IMR-90 (cell line): ENCODE data around the gene CD99. TPM values are rescaled to one million over a fixed set of nuclear protein-coding genes. Genes with fewer than 3 reads are reported as not detected.

Experiments used
- ATAC-seq: fragments of 200-7000 bp; cut with Tn5 transposase; 2 replicates; pipeline ENCODE4 v1.9.1; 2020; ENCODE audit warnings: low read depth, mild to moderate bottlenecking, moderate library complexity
- BruUV-seq: library from RNA; stranded (reverse); fragments of 400-500 nt; replicated peaks from 2 replicates; lab custom pipeline; 2021; lab: Mats Ljungman, UMichigan
- CTCF ChIA-PET: fragments of 300-600 bp; formaldehyde crosslinking; extraction: SDS; loops from one replicate; lab custom pipeline; 2021; ENCODE audit warnings: antibody characterized with exemption; lab: Yijun Ruan, JAX
- POLR2A ChIA-PET: fragments of 300-600 bp; sonication (Branson Sonifier 250); formaldehyde crosslinking; loops from one replicate; lab custom pipeline; 2022; ENCODE audit warnings: antibody characterized with exemption; ENCODE audit not compliant: unreplicated experiment; lab: Charles Lee
- DNase-seq: peaks from one replicate; pipeline ENCODE4 v3.0.0; 2013
- H2AFZ ChIP-seq: replicated peaks from 2 replicates; pipeline ENCODE3; 2013; ENCODE audit warnings: low read length, mild to moderate bottlenecking; ENCODE audit not compliant: poor library complexity
- H2AK5ac ChIP-seq: 2 replicates; pipeline ENCODE4 v1.6.1; 2013; ENCODE audit warnings: low read depth, low read length, inconsistent platforms
- H2AK9ac ChIP-seq: replicated peaks from 2 replicates; pipeline ENCODE3; 2013; ENCODE audit warnings: mild to moderate bottlenecking, low read depth, low read length, moderate library complexity; ENCODE audit not compliant: poor library complexity
- H2BK120ac ChIP-seq: 2 replicates; pipeline ENCODE4 v1.6.1; 2013; ENCODE audit warnings: low read depth, low read length, inconsistent platforms
- H2BK15ac ChIP-seq: 3 replicates; pipeline ENCODE4 v1.6.1; 2013; ENCODE audit warnings: low read depth, low read length, inconsistent platforms
- H2BK20ac ChIP-seq: 2 replicates; pipeline ENCODE4 v1.6.1; 2013; ENCODE audit warnings: low read depth, mild to moderate bottlenecking, inconsistent platforms, low read length, moderate library complexity
- H2BK5ac ChIP-seq: 2 replicates; pipeline ENCODE4 v1.6.1; 2013; ENCODE audit warnings: mild to moderate bottlenecking, low read depth, low read length, inconsistent platforms; ENCODE audit not compliant: poor library complexity, severe bottlenecking
- H3K14ac ChIP-seq: replicated peaks from 2 replicates; pipeline ENCODE4 v1.6.1; 2013; ENCODE audit warnings: low read depth, low read length, inconsistent platforms
- H3K18ac ChIP-seq: 2 replicates; pipeline ENCODE4 v1.6.1; 2013; ENCODE audit warnings: low read depth, low read length, control low read depth
- H3K23ac ChIP-seq: 2 replicates; pipeline ENCODE4 v1.6.1; 2013; ENCODE audit warnings: low read depth, low read length, inconsistent platforms
- H3K27ac ChIP-seq: 2 replicates; pipeline ENCODE4 v1.5.1; 2013; ENCODE audit warnings: mild to moderate bottlenecking, control low read depth, low read length; ENCODE audit not compliant: insufficient read depth
- H3K27me3 ChIP-seq: 2 replicates; pipeline ENCODE4 v1.6.1; 2013; ENCODE audit warnings: low read length; ENCODE audit not compliant: control insufficient read depth, insufficient read depth
- H3K36me3 ChIP-seq: 2 replicates; pipeline ENCODE4 v1.6.1; 2013; ENCODE audit warnings: low read length, mixed read lengths; ENCODE audit not compliant: control insufficient read depth, insufficient read depth
- H3K4ac ChIP-seq: 2 replicates; pipeline ENCODE4 v1.6.1; 2013; ENCODE audit warnings: low read depth, low read length, inconsistent platforms
- H3K4me1 ChIP-seq: 2 replicates; pipeline ENCODE4 v1.6.1; 2013; ENCODE audit warnings: low read length, mixed read lengths; ENCODE audit not compliant: control insufficient read depth, insufficient read depth
- H3K4me2 ChIP-seq: 2 replicates; pipeline ENCODE4 v1.6.1; 2013; ENCODE audit warnings: low read depth, mild to moderate bottlenecking, control low read depth, low read length, moderate library complexity
- H3K4me3 ChIP-seq: 2 replicates; pipeline ENCODE4 v1.5.1; 2013; ENCODE audit warnings: low read depth, mild to moderate bottlenecking, control low read depth, low read length, moderate library complexity; ENCODE audit not compliant: insufficient read depth
- H3K56ac ChIP-seq: 2 replicates; pipeline ENCODE4 v1.6.1; 2013; ENCODE audit warnings: low read length, inconsistent platforms; ENCODE audit not compliant: insufficient read depth; ENCODE audit errors: extremely low read depth
- H3K79me1 ChIP-seq, 2 experiments: 2 replicates each; pipeline ENCODE4 v1.6.1; 2013; ENCODE audit warnings: low read length in 2 of 2, inconsistent platforms in 1 of 2, low read depth in 1 of 2
- H3K9ac ChIP-seq: 2 replicates; pipeline ENCODE4 v1.6.1; 2013; ENCODE audit warnings: low read depth, low read length, control low read depth
- H3K9me1 ChIP-seq: 2 replicates; pipeline ENCODE4 v1.6.1; 2013; ENCODE audit warnings: low read length, inconsistent platforms; ENCODE audit not compliant: insufficient read depth
- H3K9me3 ChIP-seq: 2 replicates; pipeline ENCODE4 v1.6.1; 2013; ENCODE audit warnings: low read length; ENCODE audit not compliant: control insufficient read depth, insufficient read depth
- H4K20me1 ChIP-seq: 2 replicates; pipeline ENCODE4 v1.6.1; 2013; ENCODE audit warnings: low read length, inconsistent platforms; ENCODE audit not compliant: insufficient read depth
- H4K5ac ChIP-seq: 2 replicates; pipeline ENCODE4 v1.6.1; 2013; ENCODE audit warnings: mild to moderate bottlenecking, low read depth, low read length, control low read depth
- H4K8ac ChIP-seq, 2 experiments: 2 replicates each; pipeline ENCODE4 v1.6.1; 2013; ENCODE audit warnings: low read depth in 2 of 2, low read length in 2 of 2, control low read depth in 1 of 2, inconsistent platforms in 1 of 2
- H4K91ac ChIP-seq: 2 replicates; pipeline ENCODE4 v1.6.1; 2013; ENCODE audit warnings: low read depth, low read length, inconsistent platforms; ENCODE audit not compliant: insufficient read depth
- CEBPB ChIP-seq: IDR thresholded peaks from 2 replicates; pipeline ENCODE4 v1.6.1; 2012; ENCODE audit warnings: low read depth, low read length, improper control_type of control experiment
- CTCF ChIP-seq: conservative IDR thresholded peaks from 2 replicates; pipeline ENCODE4 v1.5.1; 2012; ENCODE audit warnings: mild to moderate bottlenecking, low read depth, low read length, improper control_type of control experiment
- FOS ChIP-seq: fragments of 150-350 bp; IDR thresholded peaks from 2 replicates; pipeline ENCODE4 v1.6.1; 2016; ENCODE audit warnings: low read depth, low read length
- MAZ ChIP-seq: IDR thresholded peaks from 2 replicates; pipeline ENCODE4 v1.6.1; 2012; ENCODE audit warnings: low read depth, mild to moderate bottlenecking, low read length, improper control_type of control experiment, moderate library complexity, borderline replicate concordance
- MXI1 ChIP-seq: IDR thresholded peaks from 2 replicates; pipeline ENCODE4 v1.6.1; 2012; ENCODE audit warnings: low read depth, mild to moderate bottlenecking, low read length, moderate library complexity, borderline replicate concordance
- SMC3 ChIP-seq: fragments of 150-350 bp; IDR thresholded peaks from 2 replicates; pipeline ENCODE4 v1.6.1; 2016; ENCODE audit warnings: low read depth, mild to moderate bottlenecking, antibody characterized with exemption, low read length, moderate library complexity
- WGBS, 2 experiments: methylation state at CpG; one replicate each; pipeline versions ENCODE4 v1.1.5 to v1.1.7; 2013; ENCODE audit warnings: missing lambda C conversion rate in 2 of 2; ENCODE audit not compliant: insufficient read length in 1 of 2; ENCODE audit errors: extremely low coverage in 2 of 2; 5-methylcytosine and 5-hydroxymethylcytosine counted together
- dilution Hi-C: fragments of 300-500 bp; cut with HindIII; formaldehyde crosslinking; loops from one replicate; pipeline ENCODE4 v1.14.3; 2018; ENCODE audit warnings: low sequenced_read_pairs; ENCODE audit not compliant: unreplicated experiment
- in situ Hi-C: fragments of 300-500 bp; cut with MboI; formaldehyde crosslinking; loops from 3 replicates; pipeline ENCODE4 v1.14.3; 2019; ENCODE audit warnings: low sequenced_read_pairs, inconsistent platforms, mixed read lengths
- intact Hi-C: fragments of 100-400 bp; cut with micrococcal nuclease; formaldehyde crosslinking; loops from 2 replicates; pipeline ENCODE4 v1.10.0; 2022
- polyA plus RNA-seq, 3 experiments: library from polyadenylated mRNA; depleted of rRNA; stranded (reverse); fragments of >200 nt; gene quantifications; 2 replicates each; pipeline ENCODE4 v1.2.3, GENCODE V29; 2012; ENCODE audit warnings: low replicate concordance in 1 of 3
- total RNA-seq: library from RNA; depleted of rRNA; stranded (reverse); fragments of >200 nt; gene quantifications from 2 replicates; pipeline ENCODE4 v1.2.3, GENCODE V29; 2012
- TF ChIP-seq, protein P1 (sequence below): fragments of 150-350 bp; IDR thresholded peaks from 2 replicates; pipeline ENCODE4 v1.6.1; 2017; ENCODE audit warnings: mild to moderate bottlenecking, antibody characterized with exemption, low read length, low read depth
- TF ChIP-seq, protein P2 (sequence below): fragments of 150-350 bp; IDR thresholded peaks from 2 replicates; pipeline ENCODE4 v1.6.1; 2016; ENCODE audit warnings: low read depth, mild to moderate bottlenecking, low read length, moderate library complexity, borderline replicate concordance

Gene CD99
- total and polyA plus RNA-seq, 2 of the 4 experiments (the other 2 are of a cell fraction) = 102 to 369 TPM

DNA sequence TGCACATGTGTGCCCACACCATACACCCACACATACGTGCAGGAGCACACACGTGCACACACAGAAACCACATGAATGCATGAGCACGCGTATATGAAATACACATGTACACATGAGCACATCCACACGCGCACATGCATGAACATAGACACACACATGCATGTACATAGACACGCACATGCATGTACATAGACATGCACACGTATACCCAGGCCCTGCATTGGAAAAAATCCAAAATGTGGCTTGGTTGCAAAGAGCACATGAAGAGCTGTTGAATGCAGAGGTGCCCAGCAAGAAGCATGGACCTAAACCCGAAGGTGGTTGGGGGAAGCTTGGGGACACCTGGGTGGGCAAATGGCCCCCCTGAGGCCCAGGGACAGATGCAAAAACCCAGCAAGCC lies 18.5 kb downstream of the CD99 start:
- H2AK5ac ChIP-seq = no peak overlapping the region
- H4K91ac ChIP-seq = no peak overlapping the region
- peaks cover 40% of the 10 kb centered on the region for H3K9me1 ChIP-seq
- no peak overlapping the region for H3K56ac ChIP-seq
- intact Hi-C loops (no loop called here), dilution Hi-C loops (no loop called here), in situ Hi-C loops (no loop called here)
- H3K23ac ChIP-seq = no peak overlapping the region
- TF ChIP-seq SMC3 (no peak), MXI1 (no peak), FOS (no peak), CEBPB (no peak), MAZ (no peak), CTCF (no peak)
- TF ChIP-seq, protein P1, sequence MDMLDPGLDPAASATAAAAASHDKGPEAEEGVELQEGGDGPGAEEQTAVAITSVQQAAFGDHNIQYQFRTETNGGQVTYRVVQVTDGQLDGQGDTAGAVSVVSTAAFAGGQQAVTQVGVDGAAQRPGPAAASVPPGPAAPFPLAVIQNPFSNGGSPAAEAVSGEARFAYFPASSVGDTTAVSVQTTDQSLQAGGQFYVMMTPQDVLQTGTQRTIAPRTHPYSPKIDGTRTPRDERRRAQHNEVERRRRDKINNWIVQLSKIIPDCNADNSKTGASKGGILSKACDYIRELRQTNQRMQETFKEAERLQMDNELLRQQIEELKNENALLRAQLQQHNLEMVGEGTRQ = no peak
- TF ChIP-seq, protein P2, sequence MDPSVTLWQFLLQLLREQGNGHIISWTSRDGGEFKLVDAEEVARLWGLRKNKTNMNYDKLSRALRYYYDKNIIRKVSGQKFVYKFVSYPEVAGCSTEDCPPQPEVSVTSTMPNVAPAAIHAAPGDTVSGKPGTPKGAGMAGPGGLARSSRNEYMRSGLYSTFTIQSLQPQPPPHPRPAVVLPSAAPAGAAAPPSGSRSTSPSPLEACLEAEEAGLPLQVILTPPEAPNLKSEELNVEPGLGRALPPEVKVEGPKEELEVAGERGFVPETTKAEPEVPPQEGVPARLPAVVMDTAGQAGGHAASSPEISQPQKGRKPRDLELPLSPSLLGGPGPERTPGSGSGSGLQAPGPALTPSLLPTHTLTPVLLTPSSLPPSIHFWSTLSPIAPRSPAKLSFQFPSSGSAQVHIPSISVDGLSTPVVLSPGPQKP = no peak
- no peak overlapping the region for H3K4me3 ChIP-seq
- H2AFZ ChIP-seq = peak overlapping the region; percentile 5
- no peak overlapping the region for H2BK15ac ChIP-seq
- H3K18ac ChIP-seq = no peak overlapping the region
- no peak overlapping the region for H2BK120ac ChIP-seq
- ChIA-PET CTCF (no interaction called here), POLR2A (no interaction called here)
- H3K9ac ChIP-seq = no peak overlapping the region
- no peaks in the 10 kb centered on the region for H3K27me3 ChIP-seq
- peak overlapping the region; percentile 75 for H2AK9ac ChIP-seq
- no peak overlapping the region for H4K8ac ChIP-seq
- H2BK20ac ChIP-seq = no peak overlapping the region
- H2BK5ac ChIP-seq = no peak overlapping the region
- no peak overlapping the region for H3K4ac ChIP-seq
- H3K14ac ChIP-seq = no peak overlapping the region
- H3K36me3 ChIP-seq = peaks cover 11% of the 10 kb centered on the region
- H4K20me1 ChIP-seq = peaks cover 85% of the 10 kb centered on the region
- DNase-seq = no peak
- ATAC-seq = no peak
- 100% methylated on average over 2 of the region's 9 CpGs; no CpG with 5 or more reads in 1 of the 2 experiments for WGBS, 2 experiments
- no peaks in the 10 kb centered on the region for H3K9me3 ChIP-seq
- no peak overlapping the region for H3K27ac ChIP-seq
- H4K5ac ChIP-seq = no peak overlapping the region
- H3K4me2 ChIP-seq = peak overlapping the region; percentile 12; the same call in 1 of the 2 replicates
- no TSS peak for BruUV-seq
- peaks cover 23% of the 10 kb centered on the region for H3K4me1 ChIP-seq
- peaks cover 30 to 78% of the 10 kb centered on the region in 2 experiments for H3K79me1 ChIP-seq
